ENCODE results near the gene ANKMY1.

GRCh38 chr2:240459401-240460252 lies 98.2 kb downstream of the ANKMY1 start:
- TF ChIP-seq EZH2phosphoT487 (IDR thresholded peaks at IDR 0.05; ENCODE audit: low read depth) (no peak), CTCF (IDR thresholded peaks at IDR 0.05; ENCODE audit: low read depth, low read length) (no peak)

All from OCI-LY3 (cell line).